ENCODE results near the gene TMEM120B. TPM values are rescaled to one million over a fixed set of nuclear protein-coding genes. Genes with fewer than 3 reads are reported as not detected.

TMEM120B gene
- total and polyA plus RNA-seq, 8 donors: 8.5 to 17.7 (median 12.0) TPM

- H3K36me3 ChIP-seq: no peaks in the 10 kb centered on the region
- TF ChIP-seq CTCF (IDR thresholded peaks at IDR 0.05): no peak
- intact Hi-C loops (cut with DNase I): no loop called here
- H3K27me3 ChIP-seq: no peaks in the 10 kb centered on the region
- ATAC-seq (no peak), DNase-seq (no peak)
- no peak overlapping the region for H3K27ac ChIP-seq
- H3K4me3 ChIP-seq: no peak overlapping the region
- no peaks in the 10 kb centered on the region for H3K4me1 ChIP-seq
- no peaks in the 10 kb centered on the region for H3K9me3 ChIP-seq
Measured at GRCh38 chr12:121764808-121765207, 52.3 kb downstream of the TMEM120B start.

DNA sequence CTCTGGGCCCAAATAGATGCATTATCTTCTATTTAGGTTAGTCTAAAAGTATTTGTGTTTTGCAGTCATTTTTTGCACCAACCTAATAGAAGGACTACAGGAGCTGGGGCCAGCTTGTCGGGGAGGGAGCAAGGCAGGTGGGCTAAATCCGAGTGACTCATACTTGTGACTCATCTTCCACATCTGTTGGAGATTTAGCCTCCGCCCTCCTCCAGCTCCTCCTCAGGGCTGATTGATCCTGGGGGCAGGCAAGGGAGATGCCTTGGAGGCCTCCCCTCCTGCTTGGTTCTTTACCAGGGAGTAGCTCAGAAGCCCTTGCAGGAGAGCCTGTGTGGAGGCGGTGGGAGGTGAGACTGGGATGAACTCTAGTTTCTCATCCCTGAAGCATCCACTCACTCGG lies 53.0 kb downstream of the TMEM120B start:
- H3K36me3 ChIP-seq: no peaks in the 10 kb centered on the region
- no peak overlapping the region for H3K4me3 ChIP-seq
- intact Hi-C loops (cut with DNase I): no loop called here
- no peak for TF ChIP-seq CTCF (IDR thresholded peaks at IDR 0.05)
- DNase-seq (no peak), ATAC-seq (peak; percentile 21)
- no peak overlapping the region for H3K27ac ChIP-seq
- H3K4me1 ChIP-seq: no peaks in the 10 kb centered on the region
- no peaks in the 10 kb centered on the region for H3K27me3 ChIP-seq
- no peaks in the 10 kb centered on the region for H3K9me3 ChIP-seq

DNA sequence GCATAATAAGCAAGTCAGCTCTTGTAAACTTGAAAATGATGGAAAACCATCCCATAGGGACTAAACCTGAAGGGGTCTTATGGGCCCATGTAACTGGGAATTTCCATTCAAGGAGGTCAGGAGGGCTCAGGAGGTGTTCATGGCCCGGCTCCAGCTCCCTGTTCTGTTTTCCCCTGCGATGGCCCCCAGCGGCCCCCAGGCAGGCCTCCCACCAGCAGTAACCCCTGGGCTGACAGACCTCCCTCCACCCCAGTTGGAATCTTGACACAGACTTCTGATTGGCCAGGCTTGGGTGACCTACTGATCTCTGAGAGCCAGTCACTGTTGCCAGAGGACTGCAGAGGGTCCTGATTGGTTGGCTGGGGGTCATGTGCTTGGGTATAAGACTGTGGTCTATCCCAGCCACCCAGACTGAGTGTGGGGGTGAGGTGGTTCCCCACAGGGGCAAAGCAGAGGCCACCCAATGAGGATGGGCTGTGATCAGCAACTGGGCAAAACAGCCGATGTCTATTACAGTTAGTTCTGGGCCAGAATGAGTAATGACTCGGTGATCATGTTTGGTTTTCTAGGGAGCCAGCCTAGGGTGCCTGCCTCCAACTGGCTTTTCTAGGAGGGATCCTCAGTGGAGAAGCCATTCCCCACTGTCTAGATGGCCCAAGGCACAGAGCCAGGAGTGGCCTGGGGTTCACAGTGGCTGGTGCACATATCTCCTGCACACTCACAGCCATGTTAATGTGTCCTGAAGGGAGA lies 53.9 kb downstream of the TMEM120B start:
- Histone ChIP-seq H3K4me3 (no peak overlapping the region), H3K9me3 (no peaks in the 10 kb centered on the region), H3K4me1 (no peaks in the 10 kb centered on the region), H3K27me3 (no peaks in the 10 kb centered on the region), H3K36me3 (no peaks in the 10 kb centered on the region), H3K27ac (no peak overlapping the region)
- no peak for TF ChIP-seq CTCF (IDR thresholded peaks at IDR 0.05)
- intact Hi-C loops (cut with DNase I): no loop called here
- no peak for DNase-seq
- ATAC-seq: no peak

DNA sequence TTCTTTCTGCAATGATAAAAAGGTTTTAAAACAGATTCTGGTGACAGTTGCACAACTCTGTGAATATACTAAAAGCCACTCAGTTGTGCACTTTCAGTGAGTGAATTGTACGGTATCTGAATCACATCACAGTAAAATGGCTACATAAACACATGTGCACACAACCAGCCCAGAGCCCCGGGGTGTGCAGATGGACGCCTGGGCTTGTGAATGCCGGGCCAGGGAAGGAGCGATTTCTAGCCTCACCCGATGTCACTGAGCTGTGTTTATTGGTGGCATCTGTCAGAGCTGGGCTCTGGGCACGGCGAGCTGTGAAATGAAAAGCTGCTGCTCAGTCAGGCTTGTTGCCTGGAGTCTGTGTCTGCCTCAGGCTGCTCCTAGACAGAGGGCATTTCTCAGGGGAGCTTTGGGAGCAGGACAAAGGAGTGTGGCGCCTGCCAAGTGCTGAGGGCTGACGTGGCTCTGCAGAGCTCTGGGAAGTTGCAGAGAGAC lies 55.0 kb downstream of the TMEM120B start:
- no peaks in the 10 kb centered on the region for H3K4me1 ChIP-seq
- TF ChIP-seq CTCF (IDR thresholded peaks at IDR 0.05): no peak
- intact Hi-C loops (cut with DNase I): no loop called here
- peak; percentile 22 for ATAC-seq
- H3K27me3 ChIP-seq: no peaks in the 10 kb centered on the region
- no peak for DNase-seq
- H3K9me3 ChIP-seq: no peaks in the 10 kb centered on the region
- H3K4me3 ChIP-seq: no peak overlapping the region
- H3K36me3 ChIP-seq: no peaks in the 10 kb centered on the region
- H3K27ac ChIP-seq: no peak overlapping the region

DNA sequence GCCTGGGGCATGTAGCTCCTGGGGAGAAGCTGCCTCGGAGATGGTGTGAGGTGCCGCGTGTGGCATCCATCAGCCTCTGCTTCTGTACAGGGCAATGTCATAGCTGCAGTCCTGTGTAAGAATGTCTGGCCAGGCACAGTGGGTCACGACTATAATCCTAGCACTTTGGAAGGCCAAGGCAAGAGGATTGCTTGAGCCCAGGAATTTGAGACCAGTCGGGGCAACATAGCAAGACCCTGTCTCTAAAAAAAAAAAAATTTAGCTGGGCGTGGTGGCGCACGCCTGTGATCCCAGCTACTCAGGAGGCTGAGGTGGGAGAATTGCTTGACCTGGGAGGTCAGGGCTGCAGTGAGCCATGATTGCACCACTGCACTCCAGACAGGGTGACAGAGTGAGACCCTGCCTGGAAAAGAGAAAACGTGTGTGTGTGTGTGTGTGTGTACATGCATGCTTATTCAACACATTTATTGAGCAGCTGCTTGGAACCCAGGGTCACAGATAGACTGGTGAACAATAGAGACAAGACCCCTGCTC lies 56.8 kb downstream of the TMEM120B start:
- peaks cover under 1 to 8% of the 10 kb centered on the region in 2 donors for H3K4me1 ChIP-seq
- no peak for TF ChIP-seq CTCF (IDR thresholded peaks at IDR 0.05)
- no peaks in the 10 kb centered on the region for H3K9me3 ChIP-seq
- no peak overlapping the region for H3K27ac ChIP-seq
- H3K36me3 ChIP-seq: no peaks in the 10 kb centered on the region
- H3K4me3 ChIP-seq: no peak overlapping the region
- no peak for ATAC-seq
- H3K27me3 ChIP-seq: no peaks in the 10 kb centered on the region
- intact Hi-C loops (cut with DNase I): no loop called here
- no peak for DNase-seq
